Vagina (tissue), 2 donors: ENCODE data around the gene SLMAP. TPM values are rescaled to one million over a fixed set of nuclear protein-coding genes. Genes with fewer than 3 reads are reported as not detected.

Source experiments
- DNase-seq, 2 donors: peaks; one replicate each; pipeline ENCODE4 v3.0.0-alpha.2; 2017; ENCODE audit errors: extremely low spot score in 2 of 2
- H3K27ac ChIP-seq: fragments of 200-600 bp; sonication (generic); one replicate; pipeline ENCODE4 v1.5.1; 2019
- H3K27me3 ChIP-seq: fragments of 200-600 bp; sonication (generic); one replicate; pipeline ENCODE4 v1.5.1; 2019
- H3K36me3 ChIP-seq, 2 donors: fragments of 200-600 bp; sonication (generic); one replicate each; pipeline ENCODE4 v1.5.1; 2017 to 2019
- H3K4me1 ChIP-seq: fragments of 200-600 bp; sonication (generic); one replicate; pipeline ENCODE4 v1.5.1; 2019
- H3K4me3 ChIP-seq, 2 donors: fragments of 200-600 bp; sonication (generic); 1 replicate in 1 of 2; 2 replicates in 1 of 2; pipeline ENCODE4 v1.5.1; 2016 to 2019
- H3K9me3 ChIP-seq: fragments of 200-600 bp; sonication (generic); one replicate; pipeline ENCODE4 v1.5.1; 2019
- POLR2A ChIP-seq, 2 donors: fragments of 450-650 bp; IDR thresholded peaks; one replicate each; pipeline ENCODE4 v1.6.1; 2017; ENCODE audit warnings: antibody characterized with exemption in 2 of 2, mild to moderate bottlenecking in 2 of 2, moderate library complexity in 2 of 2
- POLR2AphosphoS5 ChIP-seq, 2 donors: sonication (generic); formaldehyde crosslinking; IDR thresholded peaks; one replicate each; pipeline ENCODE4 v1.9.0; 2017; ENCODE audit warnings: antibody characterized with exemption in 2 of 2, mild to moderate bottlenecking in 2 of 2, low read depth in 1 of 2; ENCODE audit not compliant: insufficient read depth in 1 of 2
- intact Hi-C: fragments of 100-400 bp; cut with DNase I; formaldehyde crosslinking; loops from one replicate; pipeline ENCODE4 v1.15.1; 2023
- total RNA-seq: library from RNA; depleted of rRNA; stranded (reverse); fragments of >200 nt; gene quantifications from one replicate; pipeline ENCODE4 v1.2.3, GENCODE V29; 2016
- TF ChIP-seq, protein P1 (sequence below), 3 experiments: fragments of 450-650 bp in 2 of 3; fragments of 200-600 bp in 1 of 3; sonication (generic) in 1 of 3; IDR thresholded peaks; one replicate each; pipeline ENCODE4 v1.5.1; 2017 to 2019; ENCODE audit warnings: antibody characterized with exemption in 3 of 3, mild to moderate bottlenecking in 2 of 3, moderate library complexity in 2 of 3

Gene SLMAP
- total RNA-seq, 1 donor from 2014 or later, result 102 TPM

DNA sequence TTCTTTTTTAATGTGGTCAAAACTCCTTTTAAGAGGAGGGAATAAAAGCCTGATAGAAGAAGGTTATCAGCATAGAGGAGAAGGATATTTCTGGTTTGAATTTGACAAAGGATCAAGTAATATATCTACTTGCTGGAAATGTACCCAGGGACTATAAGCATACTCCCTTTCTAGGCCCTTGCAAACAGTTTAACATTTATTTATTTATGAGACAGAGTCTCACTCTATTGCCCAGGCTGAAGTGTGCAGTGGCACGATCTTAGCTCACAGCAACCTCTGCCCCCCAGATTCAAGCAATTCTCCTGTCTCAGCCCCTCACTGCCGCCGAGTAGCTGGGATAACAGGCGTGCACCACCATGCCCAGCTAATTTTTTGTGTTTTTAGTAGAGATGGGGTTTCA lies 71.6 kb downstream of the SLMAP start:
- intact Hi-C loops, result no loop called here
- Histone ChIP-seq H3K4me3 (no peak overlapping the region), H3K4me1 (peaks cover 15% of the 10 kb centered on the region), H3K27ac (no peak overlapping the region), H3K27me3 (no peaks in the 10 kb centered on the region), H3K36me3 (peaks cover 0 to 3% of the 10 kb centered on the region in 2 donors), H3K9me3 (no peaks in the 10 kb centered on the region)
- DNase-seq, result no peak
- TF ChIP-seq, protein P1, sequence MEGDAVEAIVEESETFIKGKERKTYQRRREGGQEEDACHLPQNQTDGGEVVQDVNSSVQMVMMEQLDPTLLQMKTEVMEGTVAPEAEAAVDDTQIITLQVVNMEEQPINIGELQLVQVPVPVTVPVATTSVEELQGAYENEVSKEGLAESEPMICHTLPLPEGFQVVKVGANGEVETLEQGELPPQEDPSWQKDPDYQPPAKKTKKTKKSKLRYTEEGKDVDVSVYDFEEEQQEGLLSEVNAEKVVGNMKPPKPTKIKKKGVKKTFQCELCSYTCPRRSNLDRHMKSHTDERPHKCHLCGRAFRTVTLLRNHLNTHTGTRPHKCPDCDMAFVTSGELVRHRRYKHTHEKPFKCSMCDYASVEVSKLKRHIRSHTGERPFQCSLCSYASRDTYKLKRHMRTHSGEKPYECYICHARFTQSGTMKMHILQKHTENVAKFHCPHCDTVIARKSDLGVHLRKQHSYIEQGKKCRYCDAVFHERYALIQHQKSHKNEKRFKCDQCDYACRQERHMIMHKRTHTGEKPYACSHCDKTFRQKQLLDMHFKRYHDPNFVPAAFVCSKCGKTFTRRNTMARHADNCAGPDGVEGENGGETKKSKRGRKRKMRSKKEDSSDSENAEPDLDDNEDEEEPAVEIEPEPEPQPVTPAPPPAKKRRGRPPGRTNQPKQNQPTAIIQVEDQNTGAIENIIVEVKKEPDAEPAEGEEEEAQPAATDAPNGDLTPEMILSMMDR (IDR thresholded peaks at IDR 0.05), result no peak
- TF ChIP-seq POLR2A (IDR thresholded peaks at IDR 0.05) (no peak), POLR2AphosphoS5 (IDR thresholded peaks at IDR 0.05; ENCODE audit: insufficient read depth in 1 of 2, low read depth in 1 of 2) (no peak)

GRCh38 chr3:57832486-57832885 lies 76.4 kb downstream of the SLMAP start:
- no peak for DNase-seq
- Histone ChIP-seq H3K27ac (no peak overlapping the region), H3K9me3 (no peaks in the 10 kb centered on the region), H3K4me1 (no peaks in the 10 kb centered on the region), H3K4me3 (no peak overlapping the region), H3K36me3 (peaks cover 0 to 6% of the 10 kb centered on the region in 2 donors), H3K27me3 (no peaks in the 10 kb centered on the region)
- intact Hi-C loops, result no loop called here
- no peak for TF ChIP-seq POLR2A (IDR thresholded peaks at IDR 0.05)
- TF ChIP-seq POLR2AphosphoS5 (IDR thresholded peaks at IDR 0.05; ENCODE audit: insufficient read depth in 1 of 2, low read depth in 1 of 2), result no peak
- TF ChIP-seq, protein P1 (IDR thresholded peaks at IDR 0.05), result no peak

- intact Hi-C loops, result no loop called here
- peaks cover 0 to 6% of the 10 kb centered on the region in 2 donors for H3K36me3 ChIP-seq
- H3K4me1 ChIP-seq, result no peaks in the 10 kb centered on the region
- no peak for DNase-seq
- no peaks in the 10 kb centered on the region for H3K27me3 ChIP-seq
- TF ChIP-seq POLR2AphosphoS5 (IDR thresholded peaks at IDR 0.05; ENCODE audit: insufficient read depth in 1 of 2, low read depth in 1 of 2) (no peak), POLR2A (IDR thresholded peaks at IDR 0.05) (no peak)
- TF ChIP-seq, protein P1 (IDR thresholded peaks at IDR 0.05), result no peak
- H3K4me3 ChIP-seq, result no peak overlapping the region
- H3K27ac ChIP-seq, result no peak overlapping the region
- no peaks in the 10 kb centered on the region for H3K9me3 ChIP-seq
These were observed 76.8 kb downstream of the SLMAP start for GRCh38 chr3:57832900-57833313.

GRCh38 chr3:57833763-57834162 lies 77.7 kb downstream of the SLMAP start:
- intact Hi-C loops, result no loop called here
- H3K27ac ChIP-seq, result no peak overlapping the region
- H3K9me3 ChIP-seq, result no peaks in the 10 kb centered on the region
- H3K4me1 ChIP-seq, result no peaks in the 10 kb centered on the region
- H3K4me3 ChIP-seq, result no peak overlapping the region
- DNase-seq, result no peak
- H3K36me3 ChIP-seq, result peaks cover 0 to 6% of the 10 kb centered on the region in 2 donors
- TF ChIP-seq POLR2AphosphoS5 (IDR thresholded peaks at IDR 0.05; ENCODE audit: insufficient read depth in 1 of 2, low read depth in 1 of 2), result no peak
- TF ChIP-seq POLR2A (IDR thresholded peaks at IDR 0.05), result no peak
- TF ChIP-seq, protein P1 (IDR thresholded peaks at IDR 0.05), result no peak
- H3K27me3 ChIP-seq, result no peaks in the 10 kb centered on the region

- intact Hi-C loops, result no loop called here
- DNase-seq, result no peak
- peaks cover 5% of the 10 kb centered on the region for H3K4me1 ChIP-seq
- H3K27me3 ChIP-seq, result no peaks in the 10 kb centered on the region
- H3K9me3 ChIP-seq, result no peaks in the 10 kb centered on the region
- H3K27ac ChIP-seq, result no peak overlapping the region
- TF ChIP-seq POLR2A (IDR thresholded peaks at IDR 0.05) (no peak), POLR2AphosphoS5 (IDR thresholded peaks at IDR 0.05; ENCODE audit: insufficient read depth in 1 of 2, low read depth in 1 of 2) (no peak)
- TF ChIP-seq, protein P1 (IDR thresholded peaks at IDR 0.05), result no peak
- peaks cover 0 to 4% of the 10 kb centered on the region in 2 donors for H3K36me3 ChIP-seq
- no peak overlapping the region for H3K4me3 ChIP-seq
These were observed 81.6 kb downstream of the SLMAP start for GRCh38 chr3:57837686-57838085.
